ENCODE results near the gene HSD17B2. TPM values are rescaled to one million over a fixed set of nuclear protein-coding genes. Genes with fewer than 3 reads are reported as not detected.

The HSD17B2 gene
- total RNA-seq, 4 donors from 2014 or later = 0.40 TPM; not detected in 3

GRCh38 chr16:82055117-82055516 lies 20.1 kb downstream of the HSD17B2 start:
- Histone ChIP-seq H3K4me3 (no peak overlapping the region), H3K4me1 (no peaks in the 10 kb centered on the region), H3K36me3 (no peaks in the 10 kb centered on the region), H3K27ac (no peak overlapping the region), H3K9me3 (no peaks in the 10 kb centered on the region), H3K27me3 (peaks cover 9% of the 10 kb centered on the region)
- 90 to 97% methylated on average over 3 of the region's 3 CpGs for whole genome bisulfite sequencing, 2 donors (ENCODE audit: low coverage in 1 of 2)
- ATAC-seq = no peak
- TF ChIP-seq EP300 (IDR thresholded peaks at IDR 0.05) (no peak), POLR2AphosphoS5 (IDR thresholded peaks at IDR 0.05) (no peak), POLR2A (IDR thresholded peaks at IDR 0.05) (no peak), CTCF (IDR thresholded peaks at IDR 0.05) (no peak)

- no peaks in the 10 kb centered on the region for H3K36me3 ChIP-seq
- no peak overlapping the region for H3K4me3 ChIP-seq
- no peak overlapping the region for H3K27ac ChIP-seq
- TF ChIP-seq CTCF (IDR thresholded peaks at IDR 0.05) (no peak), POLR2AphosphoS5 (IDR thresholded peaks at IDR 0.05) (no peak), POLR2A (IDR thresholded peaks at IDR 0.05) (no peak), EP300 (IDR thresholded peaks at IDR 0.05) (no peak)
- peaks cover 9% of the 10 kb centered on the region for H3K27me3 ChIP-seq
- 76 to 80% methylated on average over 8 of the region's 8 CpGs for WGBS, 2 donors (ENCODE audit: low coverage in 1 of 2)
- no peaks in the 10 kb centered on the region for H3K9me3 ChIP-seq
- H3K4me1 ChIP-seq = no peaks in the 10 kb centered on the region
- ATAC-seq = no peak
These were observed 20.9 kb downstream of the HSD17B2 start for GRCh38 chr16:82055728-82056549.

- Histone ChIP-seq H3K4me3 (no peak overlapping the region), H3K27me3 (peaks cover 9% of the 10 kb centered on the region), H3K9me3 (no peaks in the 10 kb centered on the region), H3K4me1 (no peaks in the 10 kb centered on the region), H3K36me3 (no peaks in the 10 kb centered on the region), H3K27ac (no peak overlapping the region)
- WGBS, 2 donors (ENCODE audit: low coverage in 1 of 2) = 72 to 90% methylated on average over 3 of the region's 3 CpGs
- no peak for ATAC-seq
- no peak for TF ChIP-seq EP300 (IDR thresholded peaks at IDR 0.05)
- TF ChIP-seq POLR2AphosphoS5 (IDR thresholded peaks at IDR 0.05) = no peak
- no peak for TF ChIP-seq CTCF (IDR thresholded peaks at IDR 0.05)
These were observed 21.5 kb downstream of the HSD17B2 start for GRCh38 chr16:82056550-82056896.

- peaks cover 9% of the 10 kb centered on the region for H3K27me3 ChIP-seq
- WGBS, 2 donors (ENCODE audit: low coverage in 1 of 2) = 64 to 80% methylated on average over 2 to 8 of the region's 8 CpGs
These were observed 24.3 kb downstream of the HSD17B2 start for GRCh38 chr16:82059161-82059982.

More at GRCh38 chr16:82059161-82059982, 24.3 kb downstream of the HSD17B2 start:
- TF ChIP-seq POLR2AphosphoS5 (IDR thresholded peaks at IDR 0.05) (no peak), EP300 (IDR thresholded peaks at IDR 0.05) (no peak), CTCF (IDR thresholded peaks at IDR 0.05) (no peak), POLR2A (IDR thresholded peaks at IDR 0.05) (no peak)
- H3K4me1 ChIP-seq = no peaks in the 10 kb centered on the region
- no peak for ATAC-seq
- no peaks in the 10 kb centered on the region for H3K36me3 ChIP-seq
- no peak overlapping the region for H3K4me3 ChIP-seq
- H3K9me3 ChIP-seq = no peaks in the 10 kb centered on the region
- no peak overlapping the region for H3K27ac ChIP-seq
